Measurements from ENCODE around the gene FBXW12. TPM values are rescaled to one million over a fixed set of nuclear protein-coding genes. Genes with fewer than 3 reads are reported as not detected.
"Not testable (repeated sequence)": the region's sequence is repeated elsewhere in the genome, so short reads cannot be mapped to it uniquely, and the experiment has no call there.

Gene FBXW12
- total and polyA plus RNA-seq, 5 donors from 2014 or later, result not detected

GRCh38 chr3:48394391-48394790 is 22.4 kb downstream of the FBXW12 start:
- Histone ChIP-seq H3K4me3 (ENCODE audit: low read depth, low read length) (no peak overlapping the region), H3K27ac (ENCODE audit: insufficient read depth, low read length, poor library complexity, severe bottlenecking) (no peak overlapping the region), H3K27me3 (ENCODE audit: control insufficient read depth, insufficient read depth, low read length) (peaks cover 6% of the 10 kb centered on the region), H3K36me3 (ENCODE audit: control insufficient read depth, insufficient read depth, low read length) (no peaks in the 10 kb centered on the region), H3K4me1 (ENCODE audit: control insufficient read depth, insufficient read depth, low read length, poor library complexity, severe bottlenecking) (no peaks in the 10 kb centered on the region), H3K9me3 (ENCODE audit: control insufficient read depth in 2 of 2, low read length in 2 of 2) (no peaks in the 10 kb centered on the region)
- Mint-ChIP-seq H3K4me3 (no peak overlapping the region), H3K9me3 (no peaks in the 10 kb centered on the region), H3K4me1 (peaks cover 0 to 1% (median 0%) of the 10 kb centered on the region in 4 donors), H3K36me3 (no peaks in the 10 kb centered on the region), H3K27ac (no peak overlapping the region), H3K27me3 (peaks cover 13% of the 10 kb centered on the region)
- DNase-seq (no peak), ATAC-seq (ENCODE audit: low read depth in 2 of 2) (no peak)

DNA sequence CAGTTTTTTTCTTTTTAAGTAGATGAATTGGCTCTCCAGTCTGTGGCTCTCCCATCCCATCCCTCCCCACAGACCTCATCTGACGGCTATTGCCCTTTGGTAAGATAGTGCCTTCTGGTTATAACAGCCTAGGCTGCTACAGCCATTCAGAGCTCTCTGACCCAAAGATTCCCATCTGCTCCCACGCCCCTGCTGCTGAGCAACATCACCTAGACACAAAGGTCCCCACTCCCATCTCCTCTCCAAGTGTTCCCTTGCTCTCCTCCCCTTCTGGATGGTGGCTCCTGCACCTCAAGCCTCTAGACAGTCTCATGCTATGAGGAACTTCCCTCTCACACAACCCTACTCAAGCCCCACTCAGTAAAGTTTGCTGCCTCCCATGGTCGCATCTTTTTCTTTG is 23.7 kb downstream of the FBXW12 start:
- Histone ChIP-seq H3K4me1 (ENCODE audit: control insufficient read depth, insufficient read depth, low read length, poor library complexity, severe bottlenecking) (no peaks in the 10 kb centered on the region), H3K27me3 (ENCODE audit: control insufficient read depth, insufficient read depth, low read length) (peaks cover 6% of the 10 kb centered on the region), H3K9me3 (ENCODE audit: control insufficient read depth in 2 of 2, low read length in 2 of 2) (no peaks in the 10 kb centered on the region), H3K36me3 (ENCODE audit: control insufficient read depth, insufficient read depth, low read length) (no peaks in the 10 kb centered on the region), H3K4me3 (ENCODE audit: low read depth, low read length) (no peak overlapping the region), H3K27ac (ENCODE audit: insufficient read depth, low read length, poor library complexity, severe bottlenecking) (no peak overlapping the region)
- DNase-seq (no peak), ATAC-seq (ENCODE audit: low read depth in 2 of 2) (no peak)
- H3K27me3 Mint-ChIP-seq, result peaks cover 15% of the 10 kb centered on the region
- peaks cover 0 to 1% (median 0%) of the 10 kb centered on the region in 7 donors for H3K9me3 Mint-ChIP-seq
- no peak overlapping the region for H3K27ac Mint-ChIP-seq
- H3K4me1 Mint-ChIP-seq, result peaks cover 0 to 1% (median 0%) of the 10 kb centered on the region in 4 donors
- H3K4me3 Mint-ChIP-seq, result no peak overlapping the region
- H3K36me3 Mint-ChIP-seq, result no peaks in the 10 kb centered on the region

GRCh38 chr3:48397767-48398681 is 26.0 kb downstream of the FBXW12 start:
- Mint-ChIP-seq H3K27ac (peak overlapping the region in 1 of 3 donors; percentile 46), H3K9me3 (peaks cover 0 to 1% (median 0%) of the 10 kb centered on the region in 7 donors)
- ATAC-seq (ENCODE audit: low read depth in 2 of 2), result no peak

GRCh38 chr3:48398701-48399386 is 26.8 kb downstream of the FBXW12 start:
- Histone ChIP-seq H3K4me1 (ENCODE audit: control insufficient read depth, insufficient read depth, low read length, poor library complexity, severe bottlenecking) (no peaks in the 10 kb centered on the region), H3K27me3 (ENCODE audit: control insufficient read depth, insufficient read depth, low read length) (peaks cover 3% of the 10 kb centered on the region), H3K9me3 (ENCODE audit: control insufficient read depth in 2 of 2, low read length in 2 of 2) (no peaks in the 10 kb centered on the region), H3K27ac (ENCODE audit: insufficient read depth, low read length, poor library complexity, severe bottlenecking) (no peak overlapping the region), H3K4me3 (ENCODE audit: low read depth, low read length) (no peak overlapping the region), H3K36me3 (ENCODE audit: control insufficient read depth, insufficient read depth, low read length) (no peaks in the 10 kb centered on the region)
- Mint-ChIP-seq H3K4me1 (peaks cover 0 to 4% (median 0%) of the 10 kb centered on the region in 4 donors), H3K27ac (no peak overlapping the region), H3K4me3 (no peak overlapping the region), H3K36me3 (no peaks in the 10 kb centered on the region), H3K9me3 (peaks cover 0 to 1% (median 0%) of the 10 kb centered on the region in 7 donors), H3K27me3 (peaks cover 21% of the 10 kb centered on the region)
- DNase-seq (no peak), ATAC-seq (ENCODE audit: low read depth in 2 of 2) (no peak)

More at GRCh38 chr3:48397767-48398681, 26.0 kb downstream of the FBXW12 start:
- H3K27me3 ChIP-seq (ENCODE audit: control insufficient read depth, insufficient read depth, low read length), result peaks cover 3% of the 10 kb centered on the region
- DNase-seq, result no peak
- Mint-ChIP-seq H3K4me3 (no peak overlapping the region), H3K27me3 (peaks cover 21% of the 10 kb centered on the region), H3K4me1 (peaks cover 0 to 4% (median 0%) of the 10 kb centered on the region in 4 donors), H3K36me3 (no peaks in the 10 kb centered on the region)
- H3K27ac ChIP-seq (ENCODE audit: insufficient read depth, low read length, poor library complexity, severe bottlenecking), result no peak overlapping the region
- H3K36me3 ChIP-seq (ENCODE audit: control insufficient read depth, insufficient read depth, low read length), result no peaks in the 10 kb centered on the region
- no peak overlapping the region for H3K4me3 ChIP-seq (ENCODE audit: low read depth, low read length)
- H3K9me3 ChIP-seq (ENCODE audit: control insufficient read depth in 2 of 2, low read length in 2 of 2), result no peaks in the 10 kb centered on the region
- H3K4me1 ChIP-seq (ENCODE audit: control insufficient read depth, insufficient read depth, low read length, poor library complexity, severe bottlenecking), result no peaks in the 10 kb centered on the region

- Histone ChIP-seq H3K27ac (ENCODE audit: insufficient read depth, low read length, poor library complexity, severe bottlenecking) (no peak overlapping the region), H3K4me1 (ENCODE audit: control insufficient read depth, insufficient read depth, low read length, poor library complexity, severe bottlenecking) (no peaks in the 10 kb centered on the region), H3K36me3 (ENCODE audit: control insufficient read depth, insufficient read depth, low read length) (no peaks in the 10 kb centered on the region), H3K4me3 (ENCODE audit: low read depth, low read length) (no peak overlapping the region), H3K9me3 (ENCODE audit: control insufficient read depth in 2 of 2, low read length in 2 of 2) (no peaks in the 10 kb centered on the region), H3K27me3 (ENCODE audit: control insufficient read depth, insufficient read depth, low read length) (peaks cover 3% of the 10 kb centered on the region)
- Mint-ChIP-seq H3K27ac (no peak overlapping the region), H3K4me1 (peaks cover 0 to 4% (median 0%) of the 10 kb centered on the region in 4 donors), H3K9me3 (peaks cover 0 to 1% (median 0%) of the 10 kb centered on the region in 7 donors), H3K36me3 (no peaks in the 10 kb centered on the region), H3K4me3 (no peak overlapping the region), H3K27me3 (peaks cover 21% of the 10 kb centered on the region)
- DNase-seq (no peak), ATAC-seq (ENCODE audit: low read depth in 2 of 2) (no peak)
Measured at GRCh38 chr3:48399387-48400172, 27.6 kb downstream of the FBXW12 start.

DNA sequence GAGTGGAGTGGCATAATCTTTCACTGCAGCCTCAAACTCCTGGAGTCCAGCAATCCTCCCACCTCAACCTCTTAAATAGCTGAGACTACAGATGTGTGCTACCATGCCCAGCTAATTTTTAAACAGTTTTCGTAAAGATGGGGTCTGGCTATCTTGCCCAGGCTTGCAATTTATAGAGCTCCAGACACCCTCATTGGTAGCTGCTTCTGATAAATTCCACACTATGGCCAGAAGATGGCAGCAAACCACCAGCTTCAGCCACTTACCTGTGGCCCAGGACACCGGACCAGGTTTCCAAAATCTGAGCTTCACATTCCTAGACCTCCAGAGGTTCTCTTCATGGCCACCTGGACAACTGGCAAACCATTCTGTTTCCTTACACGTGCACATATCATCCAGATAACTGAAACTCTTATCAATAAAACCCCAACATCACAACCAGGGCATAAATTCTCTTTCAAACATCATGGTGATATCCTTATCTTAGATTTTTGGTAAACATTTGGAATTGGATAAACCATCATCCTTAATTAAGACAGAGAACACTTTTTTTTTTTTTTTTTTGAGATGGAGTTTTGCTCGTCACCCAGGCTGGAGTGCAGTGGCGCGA is 28.9 kb downstream of the FBXW12 start:
- no peaks in the 10 kb centered on the region for H3K36me3 Mint-ChIP-seq
- peaks cover 0 to 4% (median 0%) of the 10 kb centered on the region in 4 donors for H3K4me1 Mint-ChIP-seq
- H3K27ac Mint-ChIP-seq, result no peak overlapping the region
- Histone ChIP-seq H3K27ac (ENCODE audit: insufficient read depth, low read length, poor library complexity, severe bottlenecking) (no peak overlapping the region), H3K27me3 (ENCODE audit: control insufficient read depth, insufficient read depth, low read length) (no peaks in the 10 kb centered on the region), H3K9me3 (ENCODE audit: control insufficient read depth in 2 of 2, low read length in 2 of 2) (no peaks in the 10 kb centered on the region), H3K4me3 (ENCODE audit: low read depth, low read length) (no peak overlapping the region), H3K4me1 (ENCODE audit: control insufficient read depth, insufficient read depth, low read length, poor library complexity, severe bottlenecking) (no peaks in the 10 kb centered on the region), H3K36me3 (ENCODE audit: control insufficient read depth, insufficient read depth, low read length) (no peaks in the 10 kb centered on the region)
- DNase-seq (peak; percentile 64 to 76 (median 72)), ATAC-seq (ENCODE audit: low read depth in 2 of 2) (peak; percentile 62 to 65)
- peaks cover 19% of the 10 kb centered on the region for H3K27me3 Mint-ChIP-seq
- peaks cover 0 to 1% (median 0%) of the 10 kb centered on the region in 7 donors for H3K9me3 Mint-ChIP-seq
- H3K4me3 Mint-ChIP-seq, result no peak overlapping the region

GRCh38 chr3:48401434-48401901 is 29.4 kb downstream of the FBXW12 start:
- not testable (repeated sequence) for DNase-seq; H3K9me3 Mint-ChIP-seq; H3K27ac ChIP-seq (ENCODE audit: insufficient read depth, low read length, poor library complexity, severe bottlenecking); H3K36me3 ChIP-seq (ENCODE audit: control insufficient read depth, insufficient read depth, low read length); H3K36me3 Mint-ChIP-seq; H3K4me3 ChIP-seq (ENCODE audit: low read depth, low read length); H3K4me1 ChIP-seq (ENCODE audit: control insufficient read depth, insufficient read depth, low read length, poor library complexity, severe bottlenecking); H3K27ac Mint-ChIP-seq; H3K9me3 ChIP-seq (ENCODE audit: control insufficient read depth in 2 of 2, low read length in 2 of 2); H3K27me3 ChIP-seq (ENCODE audit: control insufficient read depth, insufficient read depth, low read length); H3K4me1 Mint-ChIP-seq; ATAC-seq (ENCODE audit: low read depth in 2 of 2); H3K4me3 Mint-ChIP-seq
- peaks cover 16% of the 10 kb centered on the region for H3K27me3 Mint-ChIP-seq
